GM12878 (cell line): ENCODE results near the gene BTBD9. TPM values are rescaled to one million over a fixed set of nuclear protein-coding genes. Genes with fewer than 3 reads are reported as not detected.

ENCODE experiments used
- ATAC-seq: fragments of 200-7000 bp; cut with Tn5 transposase; 3 replicates; pipeline ENCODE4 v1.9.1; 2020; ENCODE audit warnings: mild to moderate bottlenecking, moderate library complexity
- BruUV-seq: library from RNA; stranded (reverse); fragments of 400-500 nt; replicated peaks from 2 replicates; lab custom pipeline; 2021; lab: Mats Ljungman, UMichigan
- CTCF ChIA-PET: fragments of 300-600 bp; sonication (Branson Sonifier 250); formaldehyde crosslinking; extraction: SDS; loops from one replicate; lab custom pipeline; 2021; ENCODE audit warnings: inconsistent platforms; lab: Yijun Ruan, JAX
- POLR2A ChIA-PET: fragments of 350-600 bp; formaldehyde crosslinking; extraction: SDS; loops from one replicate; lab custom pipeline; 2021; ENCODE audit warnings: inconsistent platforms; lab: Charles Lee
- RAD21 ChIA-PET: fragments of 300-600 bp; sonication (Branson Sonifier 250); formaldehyde crosslinking; loops from one replicate; lab custom pipeline; 2023; ENCODE audit warnings: antibody characterized with exemption; ENCODE audit not compliant: unreplicated experiment; lab: Charles Lee
- SMC1A ChIA-PET: fragments of 300-600 bp; sonication (Branson Sonifier 250); formaldehyde crosslinking; loops from one replicate; lab custom pipeline; 2023; ENCODE audit not compliant: unreplicated experiment, uncharacterized antibody; lab: Charles Lee
- DNase-seq: peaks from one replicate; pipeline ENCODE4 v3.0.0-alpha.2; 2011; ENCODE audit warnings: low read depth, low spot score
- FAIRE-seq: peaks from 3 replicates; lab custom pipeline; 2011; peaks lifted over from hg19 to GRCh38; lab: Jason Lieb, UNC
- H2AFZ ChIP-seq: 2 replicates; pipeline ENCODE4 v1.6.0; 2011; ENCODE audit warnings: low read depth, low read length, control low read depth; ENCODE audit not compliant: control insufficient read depth
- H3K27ac ChIP-seq: 2 replicates; pipeline ENCODE4 v1.5.1; 2011; ENCODE audit warnings: control low read depth; ENCODE audit not compliant: control insufficient read depth, insufficient read depth
- H3K27me3 ChIP-seq, 2 experiments: replicated peaks in 1 of 2; 2 replicates each; pipeline versions ENCODE4 v1.6.0 to v1.6.1; 2011; ENCODE audit warnings: low read length in 1 of 2; ENCODE audit not compliant: control insufficient read depth in 2 of 2, insufficient read depth in 2 of 2
- H3K36me3 ChIP-seq, 2 experiments: 2 replicates each; pipeline ENCODE4 v1.5.1; 2011; ENCODE audit warnings: low read length in 1 of 2; ENCODE audit not compliant: control insufficient read depth in 2 of 2, insufficient read depth in 2 of 2
- H3K4me1 ChIP-seq: 2 replicates; pipeline ENCODE4 v1.6.1; 2011; ENCODE audit warnings: mild to moderate bottlenecking, low read length, moderate library complexity, mixed read lengths; ENCODE audit not compliant: control insufficient read depth, insufficient read depth
- H3K4me2 ChIP-seq: 2 replicates; pipeline ENCODE4 v1.6.0; 2011; ENCODE audit warnings: control low read depth; ENCODE audit not compliant: control insufficient read depth, insufficient read depth
- H3K4me3 ChIP-seq: fragments of 200-600 bp; sonication (generic); 2 replicates; pipeline ENCODE4 v1.5.1; 2016
- H3K79me2 ChIP-seq: 2 replicates; pipeline ENCODE4 v1.6.0; 2011; ENCODE audit warnings: low read length; ENCODE audit not compliant: control insufficient read depth, insufficient read depth
- H3K9ac ChIP-seq: 2 replicates; pipeline ENCODE4 v1.8.0; 2011; ENCODE audit warnings: low read length, control low read depth, mixed read lengths; ENCODE audit not compliant: control insufficient read depth, insufficient read depth
- H3K9me3 ChIP-seq: replicated peaks from 3 replicates; pipeline ENCODE4 v1.5.1; 2011; ENCODE audit warnings: mild to moderate bottlenecking, low read length; ENCODE audit not compliant: control insufficient read depth, insufficient read depth
- H4K20me1 ChIP-seq: 2 replicates; pipeline ENCODE4 v1.6.0; 2011; ENCODE audit not compliant: control insufficient read depth, insufficient read depth
- CREB1 ChIP-seq: IDR thresholded peaks from 2 replicates; pipeline ENCODE4 v1.6.1; 2012; ENCODE audit warnings: low read depth, mild to moderate bottlenecking, inconsistent platforms
- HDAC6 ChIP-seq: fragments of 200-600 bp; sonication (generic); IDR thresholded peaks from one replicate; pipeline ENCODE4 v1.8.0; 2017; ENCODE audit warnings: antibody characterized with exemption; ENCODE audit not compliant: unreplicated experiment
- KAT2A ChIP-seq: conservative IDR thresholded peaks from 2 replicates; pipeline ENCODE4 v1.6.1; 2011; ENCODE audit warnings: low read depth, low read length; ENCODE audit not compliant: control insufficient read depth
- KDM1A ChIP-seq: fragments of 200-600 bp; sonication (generic); IDR thresholded peaks from 2 replicates; pipeline ENCODE4 v1.6.1; 2016; ENCODE audit warnings: borderline replicate concordance
- MTA3 ChIP-seq: IDR thresholded peaks from 2 replicates; pipeline ENCODE4 v1.6.1; 2012; ENCODE audit warnings: low read length, inconsistent platforms, borderline replicate concordance
- NFYA ChIP-seq: IDR thresholded peaks from 2 replicates; pipeline ENCODE4 v1.6.1; 2011; ENCODE audit warnings: low read depth, mild to moderate bottlenecking, low read length, improper control_type of control experiment, borderline replicate concordance
- NR2C1 ChIP-seq: fragments of 450-650 bp; IDR thresholded peaks from 2 replicates; pipeline ENCODE4 v1.6.1; 2017; ENCODE audit warnings: antibody characterized with exemption, mild to moderate bottlenecking, moderate library complexity
- SMAD1 ChIP-seq: fragments of 450-650 bp; IDR thresholded peaks from 2 replicates; pipeline ENCODE4 v1.6.1; 2018; ENCODE audit warnings: mild to moderate bottlenecking, low read depth; ENCODE audit not compliant: partially characterized antibody
- TAF1 ChIP-seq: IDR thresholded peaks from 2 replicates; pipeline ENCODE4 v1.6.1; 2011; ENCODE audit warnings: mild to moderate bottlenecking, low read depth, low read length, borderline replicate concordance
- YBX1 ChIP-seq: fragments of 450-650 bp; IDR thresholded peaks from 2 replicates; pipeline ENCODE4 v1.6.1; 2016; ENCODE audit warnings: antibody characterized with exemption
- ZNF274 ChIP-seq: IDR thresholded peaks from one replicate; pipeline ENCODE4 v1.8.0; 2011; ENCODE audit not compliant: insufficient read length, insufficient read depth
- ZSCAN29 ChIP-seq: fragments of 450-650 bp; IDR thresholded peaks from 2 replicates; pipeline ENCODE4 v1.6.1; 2017; ENCODE audit warnings: mild to moderate bottlenecking, moderate library complexity
- WGBS: methylation state at CpG from one replicate; pipeline ENCODE4 v1.1.6; 2016; ENCODE audit warnings: low lambda C conversion rate; ENCODE audit not compliant: insufficient replicate concordance, insufficient coverage; ENCODE audit errors: missing lambda C conversion rate; 5-methylcytosine and 5-hydroxymethylcytosine counted together
- in situ Hi-C: fragments of 300-500 bp; cut with MboI; formaldehyde crosslinking; loops from 9 replicates; pipeline ENCODE4 v1.14.3; 2018; ENCODE audit warnings: mixed read lengths
- intact Hi-C: fragments of 100-400 bp; cut with micrococcal nuclease; formaldehyde crosslinking; loops from one replicate; pipeline ENCODE4 v1.14.2; 2022; ENCODE audit not compliant: unreplicated experiment
- polyA plus RNA-seq, 11 experiments: library from polyadenylated mRNA; depleted of rRNA in 4 of 11; unstranded in 6 of 11; stranded (reverse) in 5 of 11; fragments of >200 nt; fragmentation: Nextera tagmentation in 4 of 11; fragmentation: Illumina TruSeq in 1 of 11; extraction: Ambion mirVana in 4 of 11; extraction: Trizol in 1 of 11; gene quantifications; 1 replicate in 1 of 11; 2 replicates in 10 of 11; pipeline versions ENCODE4 v1.2.1 to v1.2.3, GENCODE V29; 2011 to 2016; ENCODE audit warnings: inconsistent platforms in 2 of 11, missing spikeins in 2 of 11, low read depth in 1 of 11
- total RNA-seq, 4 experiments: library from RNA; depleted of rRNA in 3 of 4; stranded (reverse); fragments of >200 nt in 3 of 4; fragmentation: Illumina TruSeq in 1 of 4; extraction: Trizol in 1 of 4; gene quantifications; 2 replicates each; pipeline versions ENCODE4 v1.2.1 to v1.2.3, GENCODE V29; 2013 to 2021
- TF ChIP-seq, protein P1 (sequence below): IDR thresholded peaks from 2 replicates; pipeline ENCODE4 v1.6.1; 2012; ENCODE audit warnings: low read length, inconsistent platforms
- TF ChIP-seq, protein P2 (sequence below): fragments of 450-650 bp; IDR thresholded peaks from 2 replicates; pipeline ENCODE4 v1.6.1; 2018; ENCODE audit warnings: borderline replicate concordance, mild to moderate bottlenecking; ENCODE audit not compliant: partially characterized antibody
- TF ChIP-seq, protein P3 (sequence below): fragments of 450-650 bp; formaldehyde crosslinking; IDR thresholded peaks from 2 replicates; pipeline ENCODE4 v1.5.0; 2022; ENCODE audit warnings: mild to moderate bottlenecking, missing genetic modification characterization
- TF ChIP-seq, protein P4 (sequence below): fragments of 150-350 bp; IDR thresholded peaks from 2 replicates; pipeline ENCODE4 v1.6.1; 2014; ENCODE audit warnings: mild to moderate bottlenecking, low read depth, low read length

The BTBD9 gene
- total and polyA plus RNA-seq, 10 of the 15 experiments (the other 5 are each of a cell fraction or from before 2014, with no cell fraction given), result 0.22 to 8.6 (median 4.6) TPM

DNA sequence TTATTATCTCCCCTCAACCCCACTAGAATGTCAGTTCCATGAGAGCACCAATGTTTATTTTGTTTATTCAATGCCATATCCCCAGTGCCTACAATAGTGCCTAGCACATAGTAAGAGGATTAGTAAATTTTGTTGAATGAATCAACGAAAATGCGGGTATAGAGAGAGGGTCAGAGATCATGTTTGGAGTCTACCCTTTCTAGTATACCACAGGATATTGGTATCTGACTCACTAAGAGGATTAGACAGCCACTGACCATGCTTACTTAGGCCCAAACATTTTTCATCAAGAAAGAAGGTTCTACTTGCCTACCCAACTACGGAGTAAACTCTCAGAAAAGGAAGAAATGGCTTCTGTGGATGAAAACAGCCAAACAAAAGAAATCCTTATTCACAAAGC lies 356.8 kb downstream of the BTBD9 start:
- RAD21 ChIA-PET, result no interaction called here
- H3K9me3 ChIP-seq, result no peaks in the 10 kb centered on the region
- in situ Hi-C loops, result no loop called here
- SMC1A ChIA-PET, result interaction anchor here (0.8 kb wide), 1 partner anchor 11 kb away, joined by 3 read pairs; no protein-coding TSS in a partner anchor
- no peaks in the 10 kb centered on the region for H3K36me3 ChIP-seq
- H2AFZ ChIP-seq, result no peak overlapping the region
- H3K4me1 ChIP-seq, result no peaks in the 10 kb centered on the region
- H3K4me2 ChIP-seq, result no peak overlapping the region
- no peak for ATAC-seq
- H3K4me3 ChIP-seq, result no peak overlapping the region
- intact Hi-C loops, result no loop called here
- CTCF ChIA-PET, result no interaction called here
- no peak overlapping the region for H3K9ac ChIP-seq
- POLR2A ChIA-PET, result no interaction called here
- H3K27me3 ChIP-seq, result no peaks in the 10 kb centered on the region
- H3K27ac ChIP-seq, result no peak overlapping the region
- TF ChIP-seq HDAC6, result no peak
- TF ChIP-seq NFYA, result no peak
- TF ChIP-seq YBX1, result no peak
- TF ChIP-seq, protein P1, sequence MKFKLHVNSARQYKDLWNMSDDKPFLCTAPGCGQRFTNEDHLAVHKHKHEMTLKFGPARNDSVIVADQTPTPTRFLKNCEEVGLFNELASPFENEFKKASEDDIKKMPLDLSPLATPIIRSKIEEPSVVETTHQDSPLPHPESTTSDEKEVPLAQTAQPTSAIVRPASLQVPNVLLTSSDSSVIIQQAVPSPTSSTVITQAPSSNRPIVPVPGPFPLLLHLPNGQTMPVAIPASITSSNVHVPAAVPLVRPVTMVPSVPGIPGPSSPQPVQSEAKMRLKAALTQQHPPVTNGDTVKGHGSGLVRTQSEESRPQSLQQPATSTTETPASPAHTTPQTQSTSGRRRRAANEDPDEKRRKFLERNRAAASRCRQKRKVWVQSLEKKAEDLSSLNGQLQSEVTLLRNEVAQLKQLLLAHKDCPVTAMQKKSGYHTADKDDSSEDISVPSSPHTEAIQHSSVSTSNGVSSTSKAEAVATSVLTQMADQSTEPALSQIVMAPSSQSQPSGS, result no peak
- no peak for TF ChIP-seq KDM1A
- TF ChIP-seq SMAD1, result no peak
- TF ChIP-seq, protein P2, sequence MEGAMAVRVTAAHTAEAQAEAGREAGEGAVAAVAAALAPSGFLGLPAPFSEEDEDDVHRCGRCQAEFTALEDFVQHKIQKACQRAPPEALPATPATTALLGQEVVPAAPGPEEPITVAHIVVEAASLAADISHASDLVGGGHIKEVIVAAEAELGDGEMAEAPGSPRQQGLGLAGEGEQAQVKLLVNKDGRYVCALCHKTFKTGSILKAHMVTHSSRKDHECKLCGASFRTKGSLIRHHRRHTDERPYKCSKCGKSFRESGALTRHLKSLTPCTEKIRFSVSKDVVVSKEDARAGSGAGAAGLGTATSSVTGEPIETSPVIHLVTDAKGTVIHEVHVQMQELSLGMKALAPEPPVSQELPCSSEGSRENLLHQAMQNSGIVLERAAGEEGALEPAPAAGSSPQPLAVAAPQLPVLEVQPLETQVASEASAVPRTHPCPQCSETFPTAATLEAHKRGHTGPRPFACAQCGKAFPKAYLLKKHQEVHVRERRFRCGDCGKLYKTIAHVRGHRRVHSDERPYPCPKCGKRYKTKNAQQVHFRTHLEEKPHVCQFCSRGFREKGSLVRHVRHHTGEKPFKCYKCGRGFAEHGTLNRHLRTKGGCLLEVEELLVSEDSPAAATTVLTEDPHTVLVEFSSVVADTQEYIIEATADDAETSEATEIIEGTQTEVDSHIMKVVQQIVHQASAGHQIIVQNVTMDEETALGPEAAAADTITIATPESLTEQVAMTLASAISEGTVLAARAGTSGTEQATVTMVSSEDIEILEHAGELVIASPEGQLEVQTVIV, result no peak
- no peak for TF ChIP-seq MTA3
- TF ChIP-seq, protein P3, sequence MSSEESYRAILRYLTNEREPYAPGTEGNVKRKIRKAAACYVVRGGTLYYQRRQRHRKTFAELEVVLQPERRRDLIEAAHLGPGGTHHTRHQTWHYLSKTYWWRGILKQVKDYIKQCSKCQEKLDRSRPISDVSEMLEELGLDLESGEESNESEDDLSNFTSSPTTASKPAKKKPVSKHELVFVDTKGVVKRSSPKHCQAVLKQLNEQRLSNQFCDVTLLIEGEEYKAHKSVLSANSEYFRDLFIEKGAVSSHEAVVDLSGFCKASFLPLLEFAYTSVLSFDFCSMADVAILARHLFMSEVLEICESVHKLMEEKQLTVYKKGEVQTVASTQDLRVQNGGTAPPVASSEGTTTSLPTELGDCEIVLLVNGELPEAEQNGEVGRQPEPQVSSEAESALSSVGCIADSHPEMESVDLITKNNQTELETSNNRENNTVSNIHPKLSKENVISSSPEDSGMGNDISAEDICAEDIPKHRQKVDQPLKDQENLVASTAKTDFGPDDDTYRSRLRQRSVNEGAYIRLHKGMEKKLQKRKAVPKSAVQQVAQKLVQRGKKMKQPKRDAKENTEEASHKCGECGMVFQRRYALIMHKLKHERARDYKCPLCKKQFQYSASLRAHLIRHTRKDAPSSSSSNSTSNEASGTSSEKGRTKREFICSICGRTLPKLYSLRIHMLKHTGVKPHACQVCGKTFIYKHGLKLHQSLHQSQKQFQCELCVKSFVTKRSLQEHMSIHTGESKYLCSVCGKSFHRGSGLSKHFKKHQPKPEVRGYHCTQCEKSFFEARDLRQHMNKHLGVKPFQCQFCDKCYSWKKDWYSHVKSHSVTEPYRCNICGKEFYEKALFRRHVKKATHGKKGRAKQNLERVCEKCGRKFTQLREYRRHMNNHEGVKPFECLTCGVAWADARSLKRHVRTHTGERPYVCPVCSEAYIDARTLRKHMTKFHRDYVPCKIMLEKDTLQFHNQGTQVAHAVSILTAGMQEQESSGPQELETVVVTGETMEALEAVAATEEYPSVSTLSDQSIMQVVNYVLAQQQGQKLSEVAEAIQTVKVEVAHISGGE, result no peak
- TF ChIP-seq TAF1, result no peak
- no peak for TF ChIP-seq KAT2A
- no peak for TF ChIP-seq ZNF274
- TF ChIP-seq, protein P4, sequence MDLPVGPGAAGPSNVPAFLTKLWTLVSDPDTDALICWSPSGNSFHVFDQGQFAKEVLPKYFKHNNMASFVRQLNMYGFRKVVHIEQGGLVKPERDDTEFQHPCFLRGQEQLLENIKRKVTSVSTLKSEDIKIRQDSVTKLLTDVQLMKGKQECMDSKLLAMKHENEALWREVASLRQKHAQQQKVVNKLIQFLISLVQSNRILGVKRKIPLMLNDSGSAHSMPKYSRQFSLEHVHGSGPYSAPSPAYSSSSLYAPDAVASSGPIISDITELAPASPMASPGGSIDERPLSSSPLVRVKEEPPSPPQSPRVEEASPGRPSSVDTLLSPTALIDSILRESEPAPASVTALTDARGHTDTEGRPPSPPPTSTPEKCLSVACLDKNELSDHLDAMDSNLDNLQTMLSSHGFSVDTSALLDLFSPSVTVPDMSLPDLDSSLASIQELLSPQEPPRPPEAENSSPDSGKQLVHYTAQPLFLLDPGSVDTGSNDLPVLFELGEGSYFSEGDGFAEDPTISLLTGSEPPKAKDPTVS, result no peak
- no peak for TF ChIP-seq ZSCAN29
- no peak for TF ChIP-seq NR2C1
- no peak for TF ChIP-seq CREB1
- TF ChIP-seq, all 136 proteins: peak for 0
- BruUV-seq, result no TSS peak
- 96% methylated on average over 3 of the region's 3 CpGs for WGBS
- FAIRE-seq (no peak), DNase-seq (no peak)
- H4K20me1 ChIP-seq, result no peaks in the 10 kb centered on the region
- H3K79me2 ChIP-seq, result no peaks in the 10 kb centered on the region
